Gastrocnemius medialis (tissue), 4 donors: ENCODE data around the gene PIK3CD.

Experiments
- POLR2A ChIP-seq, 2 donors: fragments of 450-650 bp; IDR thresholded peaks; one replicate each; pipeline ENCODE4 v1.6.1; 2017; ENCODE audit warnings: antibody characterized with exemption in 2 of 2, mild to moderate bottlenecking in 2 of 2, moderate library complexity in 2 of 2
- TF ChIP-seq, protein P1 (sequence below), 5 experiments: fragments of 450-650 bp in 3 of 5; fragments of 200-600 bp in 2 of 5; sonication (generic) in 2 of 5; IDR thresholded peaks in 4 of 5; conservative IDR thresholded peaks in 1 of 5; 1 replicate in 4 of 5; 2 replicates in 1 of 5; pipeline ENCODE4 v1.5.1; 2016 to 2019; ENCODE audit warnings: antibody characterized with exemption in 5 of 5, mild to moderate bottlenecking in 3 of 5, moderate library complexity in 3 of 5

DNA sequence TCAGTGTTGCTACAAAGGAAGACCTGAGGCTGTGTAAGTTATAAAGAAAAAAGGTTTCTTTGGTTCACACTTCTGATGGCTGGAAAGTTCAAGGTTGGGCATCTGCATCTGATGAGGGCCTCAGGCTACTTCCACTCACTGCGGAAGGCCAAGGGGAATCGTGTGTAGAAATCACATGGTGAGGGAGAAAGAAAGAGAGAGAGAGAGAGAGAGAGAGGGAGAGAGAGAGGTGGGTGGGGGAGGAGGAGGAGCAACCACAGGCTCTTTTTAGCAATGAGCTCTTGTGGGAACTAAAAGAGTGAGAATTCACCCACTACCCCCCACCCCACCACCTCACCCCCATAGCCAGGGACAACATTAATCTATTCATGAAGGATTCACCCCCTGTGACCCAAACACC lies 112.4 kb downstream of the PIK3CD start:
- TF ChIP-seq, protein P1, sequence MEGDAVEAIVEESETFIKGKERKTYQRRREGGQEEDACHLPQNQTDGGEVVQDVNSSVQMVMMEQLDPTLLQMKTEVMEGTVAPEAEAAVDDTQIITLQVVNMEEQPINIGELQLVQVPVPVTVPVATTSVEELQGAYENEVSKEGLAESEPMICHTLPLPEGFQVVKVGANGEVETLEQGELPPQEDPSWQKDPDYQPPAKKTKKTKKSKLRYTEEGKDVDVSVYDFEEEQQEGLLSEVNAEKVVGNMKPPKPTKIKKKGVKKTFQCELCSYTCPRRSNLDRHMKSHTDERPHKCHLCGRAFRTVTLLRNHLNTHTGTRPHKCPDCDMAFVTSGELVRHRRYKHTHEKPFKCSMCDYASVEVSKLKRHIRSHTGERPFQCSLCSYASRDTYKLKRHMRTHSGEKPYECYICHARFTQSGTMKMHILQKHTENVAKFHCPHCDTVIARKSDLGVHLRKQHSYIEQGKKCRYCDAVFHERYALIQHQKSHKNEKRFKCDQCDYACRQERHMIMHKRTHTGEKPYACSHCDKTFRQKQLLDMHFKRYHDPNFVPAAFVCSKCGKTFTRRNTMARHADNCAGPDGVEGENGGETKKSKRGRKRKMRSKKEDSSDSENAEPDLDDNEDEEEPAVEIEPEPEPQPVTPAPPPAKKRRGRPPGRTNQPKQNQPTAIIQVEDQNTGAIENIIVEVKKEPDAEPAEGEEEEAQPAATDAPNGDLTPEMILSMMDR (IDR thresholded peaks at IDR 0.05 in 4 of 5, conservative IDR thresholded peaks at IDR 0.05 in 1 of 5), result no peak
- no peak for TF ChIP-seq POLR2A (IDR thresholded peaks at IDR 0.05)
